ENCODE results near the gene NFATC3. TPM values are rescaled to one million over a fixed set of nuclear protein-coding genes. Genes with fewer than 3 reads are reported as not detected.

The NFATC3 gene
- total RNA-seq, 1 experiment from 2014 or later: 12.1 TPM

DNA sequence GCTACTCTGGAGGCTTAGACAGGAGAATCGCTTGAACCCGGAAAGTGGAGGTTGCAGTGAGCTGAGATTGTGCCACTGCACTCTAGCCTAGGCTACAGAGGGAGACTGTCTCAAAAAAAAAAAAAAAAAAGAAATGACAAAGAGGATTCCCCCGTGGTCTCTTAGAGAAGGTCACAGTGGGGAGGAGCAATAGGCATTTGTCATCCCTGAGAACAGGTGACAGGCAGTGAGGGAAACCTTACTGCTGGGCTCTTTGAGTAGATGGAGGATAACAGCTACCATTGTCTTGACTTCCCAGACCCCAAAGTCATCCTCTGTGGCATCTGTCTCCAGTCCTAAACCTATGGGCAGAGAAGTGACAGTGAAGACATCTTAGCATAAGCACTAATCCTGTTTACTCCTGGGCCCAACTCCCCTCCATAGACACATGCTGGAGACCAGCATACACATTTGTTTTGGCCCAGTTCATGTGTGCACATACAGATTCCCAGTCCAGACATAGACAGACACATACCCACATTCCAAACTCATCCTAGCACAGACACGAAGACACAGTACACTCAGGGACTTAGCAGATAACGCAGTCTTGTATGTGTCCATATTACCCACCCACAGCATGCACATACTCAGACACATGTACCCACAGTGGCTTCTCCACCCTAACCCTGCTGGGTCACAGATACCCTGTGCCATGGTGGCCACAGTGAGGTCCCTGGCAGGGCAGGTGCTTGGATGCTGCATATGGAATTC is 148.1 kb downstream of the NFATC3 start:
- Histone ChIP-seq H3K4me3 (ENCODE audit: low read length) (peak overlapping the region; percentile 85), H3K4me2 (ENCODE audit: low read length) (peak overlapping the region; percentile 97), H3K9ac (ENCODE audit: low read length) (no peak overlapping the region), H4K20me1 (ENCODE audit: low read length) (peaks cover 23% of the 10 kb centered on the region), H2AFZ (ENCODE audit: low read length) (no peak overlapping the region), H3K9me2 (replicated peaks; ENCODE audit: low read length) (no peaks in the 10 kb centered on the region), H3F3A (ENCODE audit: low read length, unreplicated experiment) (no peaks in the 10 kb centered on the region), H3K27me3 (ENCODE audit: low read length) (no peaks in the 10 kb centered on the region), H3K79me2 (ENCODE audit: low read length) (peaks cover 54% of the 10 kb centered on the region), H3K4me1 (ENCODE audit: insufficient read depth, low read length) (peaks cover 24% of the 10 kb centered on the region), H3K9me3 (ENCODE audit: low read length) (no peaks in the 10 kb centered on the region), H3K36me3 (ENCODE audit: low read depth, low read length) (peaks cover 30% of the 10 kb centered on the region), H3K27ac (ENCODE audit: low read length) (0 out of 2 replicates have a peak overlapping the region, but pooled peaks have one; percentile 15)
- TF ChIP-seq EZH2phosphoT487 (IDR thresholded peaks at IDR 0.05; ENCODE audit: borderline replicate concordance, low read length) (no peak), EZH2 (IDR thresholded peaks at IDR 0.05; ENCODE audit: low read length, unreplicated experiment) (no peak)
- TF ChIP-seq, protein P1, sequence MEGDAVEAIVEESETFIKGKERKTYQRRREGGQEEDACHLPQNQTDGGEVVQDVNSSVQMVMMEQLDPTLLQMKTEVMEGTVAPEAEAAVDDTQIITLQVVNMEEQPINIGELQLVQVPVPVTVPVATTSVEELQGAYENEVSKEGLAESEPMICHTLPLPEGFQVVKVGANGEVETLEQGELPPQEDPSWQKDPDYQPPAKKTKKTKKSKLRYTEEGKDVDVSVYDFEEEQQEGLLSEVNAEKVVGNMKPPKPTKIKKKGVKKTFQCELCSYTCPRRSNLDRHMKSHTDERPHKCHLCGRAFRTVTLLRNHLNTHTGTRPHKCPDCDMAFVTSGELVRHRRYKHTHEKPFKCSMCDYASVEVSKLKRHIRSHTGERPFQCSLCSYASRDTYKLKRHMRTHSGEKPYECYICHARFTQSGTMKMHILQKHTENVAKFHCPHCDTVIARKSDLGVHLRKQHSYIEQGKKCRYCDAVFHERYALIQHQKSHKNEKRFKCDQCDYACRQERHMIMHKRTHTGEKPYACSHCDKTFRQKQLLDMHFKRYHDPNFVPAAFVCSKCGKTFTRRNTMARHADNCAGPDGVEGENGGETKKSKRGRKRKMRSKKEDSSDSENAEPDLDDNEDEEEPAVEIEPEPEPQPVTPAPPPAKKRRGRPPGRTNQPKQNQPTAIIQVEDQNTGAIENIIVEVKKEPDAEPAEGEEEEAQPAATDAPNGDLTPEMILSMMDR (conservative IDR thresholded peaks at IDR 0.05; ENCODE audit: low read depth, low read length): no peak
- ATAC-seq (no peak), DNase-seq (no peak)
- CTCF ChIA-PET: no interaction called here
- intact Hi-C loops (cut with micrococcal nuclease): no loop called here
- no TSS peak for BruUV-seq (replicated peaks)
- POLR2A ChIA-PET (ENCODE audit: unreplicated experiment): no interaction called here

DNA sequence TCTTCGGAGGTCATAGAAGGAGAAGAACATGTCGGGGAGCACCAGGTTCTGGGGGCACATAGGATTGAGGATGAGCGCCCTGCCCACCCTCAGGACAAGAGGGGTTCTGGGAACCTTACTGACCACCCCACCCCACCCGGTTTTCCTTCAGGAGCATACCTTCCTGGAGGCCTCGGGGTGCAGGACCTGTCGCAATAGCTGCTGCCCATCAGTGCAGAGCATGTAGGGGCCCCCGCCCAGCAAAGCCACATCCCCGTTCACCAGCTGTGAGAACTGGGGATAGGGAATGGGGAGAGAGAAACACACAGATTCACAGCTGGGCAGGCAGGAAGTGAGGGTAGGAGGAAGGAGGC is 148.6 kb downstream of the NFATC3 start:
- no peak for DNase-seq
- Histone ChIP-seq H3K79me2 (ENCODE audit: low read length) (peaks cover 52% of the 10 kb centered on the region), H3F3A (ENCODE audit: low read length, unreplicated experiment) (no peaks in the 10 kb centered on the region), H3K9me3 (ENCODE audit: low read length) (no peaks in the 10 kb centered on the region), H3K27me3 (ENCODE audit: low read length) (no peaks in the 10 kb centered on the region), H2AFZ (ENCODE audit: low read length) (no peak overlapping the region), H3K9me2 (replicated peaks; ENCODE audit: low read length) (no peaks in the 10 kb centered on the region), H3K4me2 (ENCODE audit: low read length) (peak overlapping the region; percentile 97), H3K36me3 (ENCODE audit: low read depth, low read length) (peaks cover 26% of the 10 kb centered on the region), H3K9ac (ENCODE audit: low read length) (no peak overlapping the region), H3K4me3 (ENCODE audit: low read length) (peak overlapping the region; percentile 85), H3K4me1 (ENCODE audit: insufficient read depth, low read length) (peaks cover 24% of the 10 kb centered on the region), H3K27ac (ENCODE audit: low read length) (peak overlapping the region; percentile 15; the same call in 1 of the 2 replicates), H4K20me1 (ENCODE audit: low read length) (peaks cover 20% of the 10 kb centered on the region)
- ATAC-seq: no peak
- CTCF ChIA-PET: interaction anchor here (0.6 to 1.0 kb wide), 3 partner anchors 21 to 148 kb away, joined by 3 to 7 read pairs (median 4); partner anchors contain the start of gene NFATC3
- intact Hi-C loops (cut with micrococcal nuclease): no loop called here
- BruUV-seq (replicated peaks): no TSS peak
- POLR2A ChIA-PET (ENCODE audit: unreplicated experiment): no interaction called here
- no peak for TF ChIP-seq EZH2 (IDR thresholded peaks at IDR 0.05; ENCODE audit: low read length, unreplicated experiment)
- TF ChIP-seq, protein P1 (conservative IDR thresholded peaks at IDR 0.05; ENCODE audit: low read depth, low read length): no peak
- TF ChIP-seq EZH2phosphoT487 (IDR thresholded peaks at IDR 0.05; ENCODE audit: borderline replicate concordance, low read length): no peak

Measured in PC-3 (cell line).